PC-3 (cell line): Measurements from ENCODE around the gene RAB31.
"Not testable (repeated sequence)": the region's sequence is repeated elsewhere in the genome, so short reads cannot be mapped to it uniquely, and the experiment has no call there.

Experiments used
- CTCF ChIP-seq: fragments of 300-600 bp; sonication (generic); conservative IDR thresholded peaks from 2 replicates; pipeline ENCODE4 v1.5.1; 2017; ENCODE audit warnings: antibody characterized with exemption, low read depth, mild to moderate bottlenecking, low read length
- EZH2 ChIP-seq: fragments of 300-600 bp; sonication (generic); IDR thresholded peaks from one replicate; pipeline ENCODE4 v1.6.1; 2017; ENCODE audit warnings: antibody characterized with exemption, mild to moderate bottlenecking, low read length; ENCODE audit not compliant: unreplicated experiment

- not testable (repeated sequence) for TF ChIP-seq EZH2, CTCF
Measured at GRCh38 chr18:9897787-9898291, 189.7 kb downstream of the RAB31 start.
